ENCODE measurements around the gene ARHGAP24. TPM values are rescaled to one million over a fixed set of nuclear protein-coding genes. Genes with fewer than 3 reads are reported as not detected.

The ARHGAP24 gene
- total RNA-seq, 1 experiment from 2014 or later = 65.1 TPM

GRCh38 chr4:85773372-85773771 lies 298.4 kb downstream of the ARHGAP24 start:
- Histone ChIP-seq H3K9ac (ENCODE audit: low read length) (no peak overlapping the region), H3K27me3 (ENCODE audit: low read length) (no peaks in the 10 kb centered on the region), H3K4me1 (ENCODE audit: low read length) (peaks cover 21% of the 10 kb centered on the region), H3K79me2 (ENCODE audit: low read length) (peaks cover 11% of the 10 kb centered on the region; the same call in 1 of the 2 replicates), H4K20me1 (ENCODE audit: insufficient read depth, low read depth, low read length) (no peaks in the 10 kb centered on the region), H3K9me3 (ENCODE audit: low read length) (no peaks in the 10 kb centered on the region), H2AFZ (ENCODE audit: low read length) (no peak overlapping the region), H3K4me2 (ENCODE audit: low read depth, low read length, poor library complexity, severe bottlenecking) (no peak overlapping the region), H3K9me2 (replicated peaks; ENCODE audit: insufficient read depth, low read length) (no peaks in the 10 kb centered on the region), H3K27ac (ENCODE audit: low read length) (no peak overlapping the region), H3K4me3 (ENCODE audit: low read length) (no peak overlapping the region), H3K36me3 (ENCODE audit: insufficient read depth, low read length) (no peaks in the 10 kb centered on the region)
- DNase-seq = no peak

DNA sequence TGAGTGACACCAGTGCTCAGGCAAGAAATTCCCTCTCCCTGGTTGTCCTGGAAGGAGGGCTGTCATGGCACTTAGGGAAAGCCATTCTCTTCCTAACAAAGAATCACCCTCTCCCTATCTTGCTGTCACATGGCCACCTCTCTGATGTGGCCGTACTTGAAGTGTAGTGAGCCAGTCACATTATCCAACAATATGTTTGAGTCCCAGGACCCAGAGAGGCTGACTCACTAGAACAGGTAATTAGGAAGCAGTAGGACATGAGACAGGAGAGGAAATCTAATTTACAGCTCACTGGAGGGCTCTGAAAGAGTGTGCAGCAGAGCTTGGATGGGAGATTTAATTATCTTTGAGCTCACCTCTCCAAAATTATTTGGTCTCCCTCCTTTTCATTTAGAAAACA lies 299.1 kb downstream of the ARHGAP24 start:
- Histone ChIP-seq H3K4me1 (ENCODE audit: low read length) (peaks cover 27% of the 10 kb centered on the region), H3K79me2 (ENCODE audit: low read length) (peaks cover 17% of the 10 kb centered on the region; the same call in 1 of the 2 replicates), H3K9ac (ENCODE audit: low read length) (no peak overlapping the region), H3K9me3 (ENCODE audit: low read length) (no peaks in the 10 kb centered on the region), H3K4me3 (ENCODE audit: low read length) (no peak overlapping the region), H3K9me2 (replicated peaks; ENCODE audit: insufficient read depth, low read length) (no peaks in the 10 kb centered on the region), H4K20me1 (ENCODE audit: insufficient read depth, low read depth, low read length) (no peaks in the 10 kb centered on the region), H3K27me3 (ENCODE audit: low read length) (no peaks in the 10 kb centered on the region), H3K36me3 (ENCODE audit: insufficient read depth, low read length) (no peaks in the 10 kb centered on the region), H2AFZ (ENCODE audit: low read length) (no peak overlapping the region), H3K4me2 (ENCODE audit: low read depth, low read length, poor library complexity, severe bottlenecking) (no peak overlapping the region), H3K27ac (ENCODE audit: low read length) (no peak overlapping the region)
- no peak for DNase-seq

DNA sequence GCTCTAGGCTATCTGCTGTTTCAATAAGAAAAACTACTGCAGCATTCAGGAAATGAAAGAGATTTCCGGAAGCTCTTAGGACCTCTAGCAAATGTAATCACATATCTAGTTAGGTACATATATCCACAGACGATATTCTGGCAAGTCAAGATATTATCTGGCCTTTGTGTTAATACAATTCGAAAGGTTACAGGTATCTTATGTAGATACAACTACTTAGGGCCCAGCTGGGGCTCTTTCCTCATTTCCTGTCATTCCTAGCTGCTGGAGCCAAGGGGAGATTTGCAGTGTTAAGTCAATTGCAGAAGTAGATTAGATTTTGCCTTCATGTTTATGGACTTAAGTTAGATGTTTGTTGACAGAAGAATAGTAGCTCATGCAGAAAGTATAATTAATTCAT lies 299.5 kb downstream of the ARHGAP24 start:
- Histone ChIP-seq H3K9ac (ENCODE audit: low read length) (no peak overlapping the region), H3K36me3 (ENCODE audit: insufficient read depth, low read length) (no peaks in the 10 kb centered on the region), H3K9me2 (replicated peaks; ENCODE audit: insufficient read depth, low read length) (no peaks in the 10 kb centered on the region), H3K9me3 (ENCODE audit: low read length) (no peaks in the 10 kb centered on the region), H3K27me3 (ENCODE audit: low read length) (no peaks in the 10 kb centered on the region), H3K79me2 (ENCODE audit: low read length) (peaks cover 18% of the 10 kb centered on the region; the same call in 1 of the 2 replicates), H3K4me3 (ENCODE audit: low read length) (no peak overlapping the region), H2AFZ (ENCODE audit: low read length) (no peak overlapping the region), H4K20me1 (ENCODE audit: insufficient read depth, low read depth, low read length) (no peaks in the 10 kb centered on the region), H3K4me1 (ENCODE audit: low read length) (peaks cover 32% of the 10 kb centered on the region), H3K4me2 (ENCODE audit: low read depth, low read length, poor library complexity, severe bottlenecking) (no peak overlapping the region), H3K27ac (ENCODE audit: low read length) (no peak overlapping the region)
- no peak for DNase-seq

DNA sequence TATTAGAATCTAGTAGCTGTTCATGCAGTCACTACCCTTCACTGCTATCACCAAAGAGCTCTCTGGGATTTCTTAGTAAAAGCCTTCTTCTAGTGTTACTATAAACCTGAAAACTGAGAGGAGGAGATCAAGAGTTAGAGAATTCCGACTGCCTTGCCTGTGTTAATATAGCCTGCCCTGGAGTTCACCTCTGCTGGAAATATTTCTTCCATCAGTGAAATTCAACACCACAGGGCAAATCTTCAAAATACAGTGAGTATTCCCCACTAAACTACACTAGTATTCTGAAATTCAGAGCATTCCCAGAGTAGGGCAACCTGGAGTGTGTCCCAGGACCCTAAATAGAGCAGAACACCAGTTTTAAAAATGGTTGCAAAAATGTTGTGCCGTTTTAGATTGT lies 301.1 kb downstream of the ARHGAP24 start:
- H3K4me2 ChIP-seq (ENCODE audit: low read depth, low read length, poor library complexity, severe bottlenecking) = no peak overlapping the region
- H3K27ac ChIP-seq (ENCODE audit: low read length) = no peak overlapping the region
- no peaks in the 10 kb centered on the region for H3K9me2 ChIP-seq (replicated peaks; ENCODE audit: insufficient read depth, low read length)
- no peak overlapping the region for H3K4me3 ChIP-seq (ENCODE audit: low read length)
- H3K36me3 ChIP-seq (ENCODE audit: insufficient read depth, low read length) = no peaks in the 10 kb centered on the region
- H4K20me1 ChIP-seq (ENCODE audit: insufficient read depth, low read depth, low read length) = no peaks in the 10 kb centered on the region
- no peak for DNase-seq
- H2AFZ ChIP-seq (ENCODE audit: low read length) = no peak overlapping the region
- no peaks in the 10 kb centered on the region for H3K9me3 ChIP-seq (ENCODE audit: low read length)
- peaks cover 42% of the 10 kb centered on the region for H3K4me1 ChIP-seq (ENCODE audit: low read length)
- H3K9ac ChIP-seq (ENCODE audit: low read length) = no peak overlapping the region
- H3K79me2 ChIP-seq (ENCODE audit: low read length) = peaks cover 29% of the 10 kb centered on the region
- no peaks in the 10 kb centered on the region for H3K27me3 ChIP-seq (ENCODE audit: low read length)

GRCh38 chr4:85776579-85776978 lies 301.6 kb downstream of the ARHGAP24 start:
- Histone ChIP-seq H3K79me2 (ENCODE audit: low read length) (peaks cover 33% of the 10 kb centered on the region), H3K4me1 (ENCODE audit: low read length) (peaks cover 45% of the 10 kb centered on the region), H3K9me3 (ENCODE audit: low read length) (no peaks in the 10 kb centered on the region), H2AFZ (ENCODE audit: low read length) (no peak overlapping the region), H3K27ac (ENCODE audit: low read length) (no peak overlapping the region), H3K9me2 (replicated peaks; ENCODE audit: insufficient read depth, low read length) (no peaks in the 10 kb centered on the region), H4K20me1 (ENCODE audit: insufficient read depth, low read depth, low read length) (no peaks in the 10 kb centered on the region), H3K4me3 (ENCODE audit: low read length) (no peak overlapping the region), H3K4me2 (ENCODE audit: low read depth, low read length, poor library complexity, severe bottlenecking) (no peak overlapping the region), H3K9ac (ENCODE audit: low read length) (no peak overlapping the region), H3K36me3 (ENCODE audit: insufficient read depth, low read length) (no peaks in the 10 kb centered on the region), H3K27me3 (ENCODE audit: low read length) (no peaks in the 10 kb centered on the region)
- DNase-seq = no peak

- peaks cover 45% of the 10 kb centered on the region for H3K4me1 ChIP-seq (ENCODE audit: low read length)
- H3K9ac ChIP-seq (ENCODE audit: low read length) = 0 out of 2 replicates have a peak overlapping the region, but pooled peaks have one; percentile 31
- no peaks in the 10 kb centered on the region for H3K27me3 ChIP-seq (ENCODE audit: low read length)
- DNase-seq = peak; percentile 75
- no peak overlapping the region for H2AFZ ChIP-seq (ENCODE audit: low read length)
- no peaks in the 10 kb centered on the region for H3K9me3 ChIP-seq (ENCODE audit: low read length)
- H3K4me3 ChIP-seq (ENCODE audit: low read length) = peak overlapping the region; percentile 19
- H4K20me1 ChIP-seq (ENCODE audit: insufficient read depth, low read depth, low read length) = no peaks in the 10 kb centered on the region
- peak overlapping the region; percentile 51 for H3K4me2 ChIP-seq (ENCODE audit: low read depth, low read length, poor library complexity, severe bottlenecking)
- peaks cover 37% of the 10 kb centered on the region for H3K79me2 ChIP-seq (ENCODE audit: low read length)
- H3K27ac ChIP-seq (ENCODE audit: low read length) = peak overlapping the region; percentile 58
- no peaks in the 10 kb centered on the region for H3K36me3 ChIP-seq (ENCODE audit: insufficient read depth, low read length)
- no peaks in the 10 kb centered on the region for H3K9me2 ChIP-seq (replicated peaks; ENCODE audit: insufficient read depth, low read length)
These were observed 303.1 kb downstream of the ARHGAP24 start for GRCh38 chr4:85777908-85778631.

DNA sequence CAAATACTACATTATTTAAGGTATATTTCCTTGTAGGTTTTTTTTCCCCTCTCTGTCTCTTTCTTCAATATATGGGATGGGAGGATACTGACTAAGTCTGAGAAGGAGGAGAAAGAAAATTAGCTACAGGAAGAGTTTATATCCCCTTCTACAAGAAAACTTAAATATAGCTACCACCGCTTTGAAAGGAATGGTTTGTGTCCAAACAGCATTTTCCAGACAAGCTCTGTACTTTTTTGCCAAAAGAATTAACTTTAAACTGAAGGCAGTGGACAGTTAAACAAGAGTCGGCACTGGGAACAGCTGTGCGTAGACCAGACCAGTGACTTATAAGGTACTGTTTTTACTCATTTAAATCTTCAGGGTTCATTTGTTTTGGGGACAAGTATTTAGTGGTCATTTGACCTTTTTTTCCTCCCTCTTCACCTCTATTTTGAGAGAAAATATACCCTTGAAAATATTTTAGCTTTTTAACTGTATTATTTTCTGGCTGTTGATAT lies 303.7 kb downstream of the ARHGAP24 start:
- H3K4me2 ChIP-seq (ENCODE audit: low read depth, low read length, poor library complexity, severe bottlenecking) = peak overlapping the region; percentile 51
- H3K27ac ChIP-seq (ENCODE audit: low read length) = peak overlapping the region; percentile 58
- peaks cover 51% of the 10 kb centered on the region for H3K4me1 ChIP-seq (ENCODE audit: low read length)
- no peaks in the 10 kb centered on the region for H3K36me3 ChIP-seq (ENCODE audit: insufficient read depth, low read length)
- peak overlapping the region; percentile 19 for H3K4me3 ChIP-seq (ENCODE audit: low read length)
- H3K79me2 ChIP-seq (ENCODE audit: low read length) = peaks cover 36% of the 10 kb centered on the region
- no peaks in the 10 kb centered on the region for H4K20me1 ChIP-seq (ENCODE audit: insufficient read depth, low read depth, low read length)
- DNase-seq = no peak
- no peaks in the 10 kb centered on the region for H3K9me3 ChIP-seq (ENCODE audit: low read length)
- H2AFZ ChIP-seq (ENCODE audit: low read length) = no peak overlapping the region
- H3K27me3 ChIP-seq (ENCODE audit: low read length) = no peaks in the 10 kb centered on the region
- no peaks in the 10 kb centered on the region for H3K9me2 ChIP-seq (replicated peaks; ENCODE audit: insufficient read depth, low read length)
- H3K9ac ChIP-seq (ENCODE audit: low read length) = peak overlapping the region; percentile 31; the same call in 1 of the 2 replicates

GRCh38 chr4:85779165-85779564 lies 304.2 kb downstream of the ARHGAP24 start:
- DNase-seq = no peak
- Histone ChIP-seq H3K79me2 (ENCODE audit: low read length) (peaks cover 40% of the 10 kb centered on the region), H3K9me2 (replicated peaks; ENCODE audit: insufficient read depth, low read length) (no peaks in the 10 kb centered on the region), H2AFZ (ENCODE audit: low read length) (no peak overlapping the region), H3K9ac (ENCODE audit: low read length) (0 out of 2 replicates have a peak overlapping the region, but pooled peaks have one; percentile 31), H3K4me3 (ENCODE audit: low read length) (peak overlapping the region; percentile 19), H3K4me2 (ENCODE audit: low read depth, low read length, poor library complexity, severe bottlenecking) (peak overlapping the region; percentile 51), H4K20me1 (ENCODE audit: insufficient read depth, low read depth, low read length) (no peaks in the 10 kb centered on the region), H3K36me3 (ENCODE audit: insufficient read depth, low read length) (no peaks in the 10 kb centered on the region), H3K27ac (ENCODE audit: low read length) (peak overlapping the region; percentile 58), H3K27me3 (ENCODE audit: low read length) (no peaks in the 10 kb centered on the region), H3K4me1 (ENCODE audit: low read length) (peaks cover 51% of the 10 kb centered on the region), H3K9me3 (ENCODE audit: low read length) (no peaks in the 10 kb centered on the region)

Measured in Karpas-422 (cell line).